Measurements from ENCODE around the gene ALB. TPM values are rescaled to one million over a fixed set of nuclear protein-coding genes. Genes with fewer than 3 reads are reported as not detected.

The ALB gene
- total and polyA plus RNA-seq, 2 of the 8 experiments (the other 6 are each of a cell fraction or from before 2014, with no cell fraction given): 0.12 TPM; not detected in 1

- Histone ChIP-seq H4K8ac (ENCODE audit: extremely low read depth, insufficient read depth, low read length) (no peak overlapping the region), H3K23me2 (ENCODE audit: low read depth, low read length) (no peaks in the 10 kb centered on the region), H3K79me2 (ENCODE audit: control insufficient read depth in 1 of 2, insufficient read depth in 2 of 2, low read length in 2 of 2) (no peaks in the 10 kb centered on the region), H3K4me3 (ENCODE audit: extremely low read depth in 1 of 4, insufficient read depth in 2 of 4, low read depth in 3 of 4, low read length in 4 of 4) (no peak overlapping the region), H2BK5ac (ENCODE audit: low read depth, low read length) (no peak overlapping the region), H3K27ac (ENCODE audit: low read depth, low read length) (no peak overlapping the region), H2AK5ac (ENCODE audit: low read depth, low read length) (no peak overlapping the region), H3K79me1 (ENCODE audit: low read depth, low read length) (no peaks in the 10 kb centered on the region), H3K23ac (ENCODE audit: insufficient read length) (no peak overlapping the region), H2AFZ (ENCODE audit: low read length) (no peak overlapping the region), H3K4ac (replicated peaks; ENCODE audit: insufficient read length, low read depth, low read length) (no peak overlapping the region), H4K91ac (replicated peaks; ENCODE audit: insufficient read length, low read length) (no peak overlapping the region), H3K36me3 (ENCODE audit: control insufficient read depth in 2 of 4, insufficient read depth in 4 of 4, low read length in 3 of 4) (no peaks in the 10 kb centered on the region), H2BK120ac (replicated peaks; ENCODE audit: low read depth, low read length) (no peak overlapping the region), H3K14ac (ENCODE audit: insufficient read length) (no peak overlapping the region), H3K27me3 (replicated peaks in 1 of 4; ENCODE audit: control insufficient read depth in 3 of 4, extremely low read depth in 1 of 4, insufficient read depth in 3 of 4, low read length in 3 of 4) (no peaks in the 10 kb centered on the region), H2BK15ac (ENCODE audit: low read length) (no peak overlapping the region), H2BK12ac (ENCODE audit: low read depth, low read length) (no peak overlapping the region), H3K18ac (ENCODE audit: extremely low read depth, low read length) (no peak overlapping the region), H3K56ac (replicated peaks; ENCODE audit: insufficient read length, low read depth, low read length) (no peak overlapping the region), H3K9me3 (ENCODE audit: insufficient read depth in 2 of 2, low read depth in 1 of 2, low read length in 1 of 2) (no peaks in the 10 kb centered on the region), H4K20me1 (replicated peaks in 1 of 2; ENCODE audit: control insufficient read depth in 1 of 2, insufficient read depth in 2 of 2, low read length in 2 of 2) (no peaks in the 10 kb centered on the region), H4K5ac (ENCODE audit: insufficient read length, low read depth, low read length) (no peak overlapping the region), H3K4me1 (replicated peaks in 1 of 4; ENCODE audit: control insufficient read depth in 3 of 4, insufficient read depth in 4 of 4, low read length in 3 of 4) (no peaks in the 10 kb centered on the region), H2BK20ac (ENCODE audit: low read length) (no peak overlapping the region), H3K9ac (replicated peaks in 1 of 4; ENCODE audit: extremely low read depth in 1 of 4, low read depth in 3 of 4, low read length in 3 of 4) (no peak overlapping the region), H3K4me2 (ENCODE audit: insufficient read depth in 1 of 2, low read depth in 2 of 2, low read length in 2 of 2) (no peak overlapping the region)
- CTCF ChIA-PET (ENCODE audit: partially characterized antibody): interaction anchor here (0.6 kb wide), 1 partner anchor 410 kb away, joined by 3 read pairs; no protein-coding TSS in a partner anchor
- POLR2A ChIA-PET (ENCODE audit: partially characterized antibody): no interaction called here
- 100% methylated on average over 1 of the region's 1 CpG; no CpG with 5 or more reads in 1 of the 2 experiments for WGBS, 2 experiments (ENCODE audit: extremely low coverage in 1 of 2, insufficient coverage in 1 of 2, insufficient read length in 1 of 2, insufficient replicate concordance in 2 of 2, low coverage in 1 of 2, low lambda C conversion rate in 2 of 2, missing lambda C conversion rate in 1 of 2)
- FAIRE-seq (no peak), DNase-seq (ENCODE audit: low read depth in 1 of 2, low spot score in 2 of 2) (no peak)
- TF ChIP-seq JUND (IDR thresholded peaks at IDR 0.05; ENCODE audit: low read length): no peak
- no peak for TF ChIP-seq GTF2F1 (IDR thresholded peaks at IDR 0.05; ENCODE audit: borderline replicate concordance, low read depth, low read length)
- no peak for TF ChIP-seq GABPA (IDR thresholded peaks at IDR 0.05; ENCODE audit: borderline replicate concordance, insufficient read depth, low read length)
- no peak for TF ChIP-seq NANOG (IDR thresholded peaks at IDR 0.05; ENCODE audit: insufficient read depth, low read depth, low read length, poor library complexity, severe bottlenecking)
- no peak for TF ChIP-seq ATF2 (IDR thresholded peaks at IDR 0.05; ENCODE audit: low read length)
- TF ChIP-seq NRF1 (IDR thresholded peaks at IDR 0.05; ENCODE audit: low read depth, low read length): no peak
- TF ChIP-seq CTBP2 (IDR thresholded peaks at IDR 0.05; ENCODE audit: borderline replicate concordance, insufficient read depth, insufficient read length, low read length): no peak
- no peak for TF ChIP-seq ZNF274 (IDR thresholded peaks at IDR 0.05; ENCODE audit: borderline replicate concordance, extremely low read depth, low read length)
- TF ChIP-seq KDM5A (IDR thresholded peaks at IDR 0.05; ENCODE audit: low read length): no peak
- TF ChIP-seq E2F6 (IDR thresholded peaks at IDR 0.05): no peak
- TF ChIP-seq KDM1A (IDR thresholded peaks at IDR 0.05; ENCODE audit: borderline replicate concordance, low read length): no peak
- no peak for TF ChIP-seq HDAC6 (IDR thresholded peaks at IDR 0.05; ENCODE audit: low read depth, low read length)
Observed at GRCh38 chr4:73388887-73389286, 15.2 kb upstream of the ALB start.

All from H1 (cell line).